ENCODE measurements around the gene LYSMD4. TPM values are rescaled to one million over a fixed set of nuclear protein-coding genes. Genes with fewer than 3 reads are reported as not detected.
"Not testable (repeated sequence)": the region's sequence is repeated elsewhere in the genome, so short reads cannot be mapped to it uniquely, and the experiment has no call there.

Gene LYSMD4
- total RNA-seq = 8.8 and 9.2 TPM in 2 replicates

DNA sequence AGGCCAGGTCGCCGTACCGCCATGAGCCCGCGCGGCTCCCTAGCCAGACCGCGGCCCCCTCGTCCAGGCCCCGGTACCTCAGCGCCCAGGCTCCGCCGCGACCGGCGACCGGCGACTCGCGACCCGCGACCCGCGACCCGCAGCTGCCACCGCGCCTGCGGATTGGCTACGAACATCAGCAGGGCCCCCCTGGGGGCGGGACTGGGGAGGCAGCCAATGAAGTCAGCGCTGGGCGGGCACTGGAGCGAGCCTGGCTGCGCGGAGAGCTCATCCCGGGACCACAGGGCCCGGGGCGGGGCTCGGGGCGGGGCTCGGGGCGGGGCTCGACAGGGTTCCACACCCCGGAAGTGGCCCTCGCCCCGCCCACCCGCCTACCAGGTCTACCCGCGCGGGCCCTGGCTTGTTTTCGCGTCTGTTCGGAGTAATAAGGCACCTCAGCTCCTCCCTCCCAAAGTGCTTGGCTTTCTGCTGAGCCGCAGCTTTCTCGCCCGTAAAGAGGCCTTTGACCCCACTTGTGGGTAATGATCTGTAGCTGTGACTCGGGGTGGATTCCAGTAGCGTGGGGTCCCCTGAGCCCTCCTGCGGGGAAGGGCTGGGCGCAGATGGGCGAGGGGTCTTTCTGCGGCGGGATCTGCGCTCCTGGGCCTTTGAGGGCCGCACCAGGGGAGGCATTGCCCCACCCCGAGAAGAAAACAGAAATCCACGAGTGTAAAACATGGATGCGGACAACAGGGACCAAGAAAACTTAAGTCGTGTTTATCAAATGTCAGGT is at the start of gene LYSMD4:
LYSMD4 (minus strand) TSS at position 170 of the 772 bp plus-strand sequence. CDS start 1,438 bp downstream, outside the sequence.
- peak; percentile 84 for DNase-seq (ENCODE audit: low read depth)

DNA sequence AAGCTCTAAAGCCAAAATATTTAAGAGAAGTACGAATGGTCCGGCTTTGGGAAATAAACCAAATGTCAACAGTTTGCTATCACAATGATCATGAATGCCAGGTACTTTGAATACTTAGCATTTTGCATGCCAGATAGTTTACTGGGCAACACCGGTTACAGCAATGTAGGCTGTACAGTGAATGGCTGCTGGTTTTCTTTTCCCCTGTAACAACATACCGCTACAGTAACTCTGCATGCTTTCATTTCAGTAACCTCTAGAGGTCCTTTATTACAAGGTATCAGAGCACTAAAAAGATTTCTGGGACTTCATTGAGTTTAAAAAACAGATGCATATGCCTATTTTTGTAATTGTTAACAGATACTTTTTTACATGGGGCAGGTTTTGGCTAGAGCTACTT is 48.8 kb upstream of the LYSMD4 start:
- not testable (repeated sequence) for DNase-seq (ENCODE audit: low read depth)

GRCh38 chr15:99777144-99777543 is 43.9 kb upstream of the LYSMD4 start:
- no peak for DNase-seq (ENCODE audit: low read depth)

GRCh38 chr15:99764522-99764921 is 31.3 kb upstream of the LYSMD4 start:
- no peak for DNase-seq (ENCODE audit: low read depth)

DNA sequence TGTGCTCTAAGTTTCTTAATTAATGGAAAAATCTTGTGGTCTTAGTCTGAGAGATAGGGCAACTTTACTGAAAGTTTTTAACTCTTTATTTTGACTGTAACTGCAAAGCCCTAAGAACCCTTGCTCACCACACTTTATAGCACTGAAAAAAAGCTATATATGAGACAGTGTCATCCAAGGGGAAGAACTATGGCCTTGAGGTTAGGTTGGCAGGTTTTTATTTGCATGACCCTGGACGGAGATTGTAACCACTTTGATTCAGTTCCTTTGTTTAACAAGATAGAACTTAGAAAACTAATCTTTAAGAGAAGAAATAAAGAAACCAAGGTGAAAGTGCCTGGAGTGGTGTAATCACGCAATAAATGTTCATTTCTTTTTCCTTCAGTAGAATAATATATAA is 30.6 kb upstream of the LYSMD4 start:
- DNase-seq (ENCODE audit: low read depth) = no peak

DNA sequence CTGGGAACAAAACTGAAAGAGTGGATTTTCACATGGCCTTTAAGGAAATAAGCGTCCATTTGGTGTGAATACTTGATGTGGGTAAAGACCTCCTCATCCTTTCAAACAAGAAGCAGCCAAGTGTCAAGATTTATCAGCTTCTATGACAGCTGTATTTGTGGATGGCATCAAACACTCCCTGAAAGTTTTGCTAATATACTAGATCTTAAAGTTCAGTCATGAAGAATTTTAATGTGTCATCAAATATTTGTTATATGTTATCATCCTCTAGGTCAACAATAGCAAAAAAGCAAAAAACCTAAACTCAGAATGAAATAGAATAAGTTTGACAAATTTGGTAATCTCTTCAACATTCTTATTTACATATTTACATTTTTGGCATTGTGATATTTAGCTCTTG is 29.1 kb upstream of the LYSMD4 start:
- DNase-seq (ENCODE audit: low read depth) = no peak

DNA sequence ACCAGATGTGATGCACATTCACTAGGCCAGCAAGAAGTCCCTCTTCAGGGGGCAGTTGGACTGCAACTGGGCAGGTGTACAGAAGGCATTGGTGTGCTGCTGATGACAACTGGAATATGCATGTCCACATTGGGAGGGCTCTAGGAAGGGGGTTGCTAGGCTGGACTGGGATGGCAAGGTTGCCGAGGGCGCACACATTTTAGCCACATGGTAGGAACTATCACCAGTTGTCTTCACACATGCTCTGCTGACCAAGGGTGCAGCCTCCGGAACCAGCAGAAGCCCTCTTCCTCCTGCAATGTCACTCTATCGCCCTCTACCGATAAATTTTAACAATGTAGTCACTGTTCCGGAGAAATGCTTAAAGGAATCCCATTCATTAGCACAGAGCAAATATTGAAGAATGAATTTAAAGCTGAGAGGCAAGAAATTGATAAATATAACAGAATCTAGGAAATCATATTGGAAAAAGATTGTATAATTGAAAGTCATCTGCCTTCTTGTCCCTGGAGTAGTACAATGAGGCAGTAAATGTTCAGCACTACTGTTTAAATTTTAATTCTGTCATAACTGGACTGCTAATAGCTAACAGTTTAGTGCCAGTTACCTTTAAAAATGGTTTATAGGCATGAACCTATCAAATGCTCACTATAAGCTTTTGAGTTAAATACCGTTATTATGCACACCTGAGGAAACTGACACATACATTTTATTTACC is 22.6 kb upstream of the LYSMD4 start:
- DNase-seq (ENCODE audit: low read depth) = peak; percentile 73

DNA sequence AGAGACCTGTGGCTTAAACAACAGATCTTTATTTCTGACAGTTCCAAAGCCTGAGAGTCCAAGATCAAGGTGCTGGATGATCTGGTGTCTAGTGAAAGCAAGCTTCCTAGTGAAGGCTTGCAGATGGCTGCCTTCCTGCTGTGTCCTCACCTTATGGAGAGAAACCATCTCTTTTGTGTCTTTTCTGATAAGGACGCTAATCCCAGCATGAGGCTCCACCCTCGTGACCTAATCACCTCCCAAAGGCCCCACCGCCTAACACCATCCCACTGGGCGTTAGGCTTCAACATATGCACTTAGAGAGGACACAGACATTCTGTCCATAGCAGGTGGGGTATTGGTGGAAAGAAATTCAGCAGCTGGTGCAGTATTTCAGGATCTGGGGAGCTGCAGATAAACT is 19.8 kb upstream of the LYSMD4 start:
- no peak for DNase-seq (ENCODE audit: low read depth)

DNA sequence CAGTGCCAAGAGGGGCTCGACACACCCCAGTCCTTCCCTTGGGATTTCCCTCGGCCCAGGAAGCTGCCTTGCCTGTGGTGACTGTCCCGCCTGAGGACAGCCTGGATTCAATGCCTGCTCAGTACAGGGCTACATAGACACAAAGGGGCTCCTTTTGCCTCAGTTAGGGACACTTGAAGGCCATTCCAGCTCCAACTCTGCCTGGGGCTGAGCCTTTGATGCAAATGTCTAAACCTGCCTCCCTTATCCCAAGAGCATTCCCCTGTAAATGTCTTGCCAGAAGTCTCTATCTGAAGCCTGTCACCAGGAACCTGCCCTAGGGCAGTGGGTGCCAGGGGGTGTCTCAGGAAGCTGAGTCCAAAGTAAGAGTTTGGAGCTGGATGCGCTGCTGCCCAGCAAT is 19.3 kb upstream of the LYSMD4 start:
- no peak for DNase-seq (ENCODE audit: low read depth)

DNA sequence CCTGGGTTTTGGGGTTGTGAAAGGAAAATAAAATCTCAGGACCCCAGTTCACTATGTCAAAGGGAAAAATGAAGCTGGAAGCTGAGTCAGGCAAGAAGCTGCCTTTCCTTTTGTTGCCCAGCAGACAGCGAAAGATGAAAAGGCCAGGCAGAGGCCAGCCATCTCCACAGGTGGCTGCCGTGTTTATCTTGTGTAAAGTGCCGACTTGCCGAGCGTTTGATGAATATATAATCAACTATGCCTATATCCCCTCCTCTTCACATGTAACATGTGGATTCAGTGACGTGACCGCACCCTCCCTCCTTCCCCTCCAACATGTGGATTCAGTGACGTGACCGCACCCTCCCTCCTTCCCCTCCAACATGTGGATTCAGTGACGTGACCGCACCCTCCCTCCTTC is 17.1 kb upstream of the LYSMD4 start:
- not testable (repeated sequence) for DNase-seq (ENCODE audit: low read depth)

DNA sequence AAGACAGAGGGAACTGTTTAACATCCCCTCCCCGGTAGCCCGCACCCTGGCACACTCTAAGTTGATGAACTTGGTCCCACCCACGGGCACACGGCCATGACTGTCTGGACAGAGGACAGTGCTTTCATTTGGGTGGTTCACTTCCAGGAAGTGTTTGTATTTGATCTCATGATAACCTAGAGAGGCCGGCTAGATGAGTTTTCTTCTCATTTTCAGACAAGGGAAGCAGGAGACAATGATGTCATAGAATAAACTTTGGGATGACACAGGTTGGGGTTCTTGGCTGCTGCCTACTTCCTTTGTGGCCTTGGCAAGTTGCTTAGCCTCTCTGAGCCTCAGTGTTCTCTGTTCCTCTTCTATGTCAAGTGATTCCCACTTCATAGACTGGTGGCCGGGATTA is 16.1 kb upstream of the LYSMD4 start:
- DNase-seq (ENCODE audit: low read depth) = no peak

DNA sequence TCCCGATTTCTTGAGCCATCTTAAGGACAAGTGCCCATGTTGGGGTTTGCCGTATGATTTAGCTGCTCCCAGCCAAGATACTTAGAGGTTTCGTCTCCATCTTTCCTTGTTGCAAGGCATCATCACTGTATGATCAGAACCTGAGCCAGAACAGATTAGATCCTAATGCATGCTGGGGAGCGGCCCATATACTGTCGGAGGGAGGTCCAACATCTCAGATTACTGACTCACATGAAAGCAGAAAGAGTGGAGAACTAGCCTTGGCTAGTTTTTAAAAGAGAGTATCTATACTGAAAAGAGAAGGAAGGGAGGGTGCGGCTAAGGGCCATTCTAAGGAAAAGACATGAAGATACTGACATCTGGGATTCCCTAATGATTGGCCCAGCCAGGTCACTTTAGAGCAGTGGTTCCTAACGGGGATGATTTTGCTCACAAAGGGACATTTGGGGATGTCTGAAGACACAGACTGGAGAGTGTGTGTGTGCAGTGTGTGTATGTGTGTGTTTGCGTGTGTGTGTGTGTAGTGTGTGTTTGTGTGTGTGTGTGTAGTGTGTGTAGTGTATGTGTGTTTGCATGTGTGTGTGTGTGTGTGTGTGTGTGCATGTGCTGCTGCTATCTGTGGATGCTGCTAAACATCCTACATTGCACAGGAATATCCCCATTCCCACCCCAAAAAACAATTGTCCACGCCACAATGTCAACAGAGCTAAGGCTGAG is 12.3 kb upstream of the LYSMD4 start:
- no peak for DNase-seq (ENCODE audit: low read depth)

GRCh38 chr15:99744142-99744541 is 10.9 kb upstream of the LYSMD4 start:
- DNase-seq (ENCODE audit: low read depth) = no peak

DNA sequence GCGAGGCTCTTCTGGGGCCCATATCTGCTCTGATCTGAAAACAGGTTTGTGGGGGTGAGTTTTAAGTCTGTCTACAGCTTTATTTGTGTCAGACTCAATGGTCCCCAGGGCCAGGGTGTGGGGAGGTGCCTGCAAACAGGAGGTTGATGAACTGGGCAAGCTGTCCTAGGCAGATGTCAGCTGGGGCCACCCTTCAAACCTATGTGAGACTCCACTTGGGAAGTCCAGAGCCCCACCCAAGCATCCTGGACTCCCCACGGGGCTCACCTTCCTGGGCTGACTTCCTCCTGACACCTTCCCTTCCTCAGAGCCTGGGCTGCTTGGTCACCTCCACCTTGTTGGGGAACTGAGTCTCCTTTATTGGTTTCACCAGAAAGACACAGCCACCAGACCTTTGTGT is 8.6 kb upstream of the LYSMD4 start:
- DNase-seq (ENCODE audit: low read depth) = no peak

GRCh38 chr15:99738021-99738847 is 5.0 kb upstream of the LYSMD4 start:
- no peak for DNase-seq (ENCODE audit: low read depth)

DNA sequence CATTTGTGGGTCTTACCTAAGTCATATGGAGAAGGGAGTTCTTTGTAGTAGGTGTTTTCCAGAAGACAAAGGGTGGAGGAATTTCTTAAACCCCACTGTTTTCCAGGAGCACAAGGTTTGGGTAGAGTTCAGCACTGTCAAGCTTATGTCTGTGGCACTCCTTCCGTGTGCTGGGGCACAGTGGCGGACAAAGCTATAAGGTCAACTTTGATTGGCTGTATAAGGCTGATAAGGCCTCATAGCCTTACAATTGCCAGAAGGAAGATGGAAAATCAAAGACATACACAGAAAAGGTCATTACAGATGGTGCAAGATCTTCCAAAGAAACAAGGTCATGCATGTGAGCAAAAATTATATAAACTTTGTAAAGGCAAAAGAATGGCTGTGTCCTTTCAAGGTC is 3.5 kb upstream of the LYSMD4 start:
- no peak for DNase-seq (ENCODE audit: low read depth)

- DNase-seq (ENCODE audit: low read depth) = no peak
Observed at GRCh38 chr15:99735868-99736267, 2.6 kb upstream of the LYSMD4 start.

- DNase-seq (ENCODE audit: low read depth) = no peak
Observed at GRCh38 chr15:99734575-99734974, 1.3 kb upstream of the LYSMD4 start.

GRCh38 chr15:99734040-99734291 is 729 bp upstream of the LYSMD4 start:
- not testable (repeated sequence) for DNase-seq (ENCODE audit: low read depth)

GRCh38 chr15:99732751-99733267 is 428 bp downstream of the LYSMD4 start:
- DNase-seq (ENCODE audit: low read depth) = no peak

DNA sequence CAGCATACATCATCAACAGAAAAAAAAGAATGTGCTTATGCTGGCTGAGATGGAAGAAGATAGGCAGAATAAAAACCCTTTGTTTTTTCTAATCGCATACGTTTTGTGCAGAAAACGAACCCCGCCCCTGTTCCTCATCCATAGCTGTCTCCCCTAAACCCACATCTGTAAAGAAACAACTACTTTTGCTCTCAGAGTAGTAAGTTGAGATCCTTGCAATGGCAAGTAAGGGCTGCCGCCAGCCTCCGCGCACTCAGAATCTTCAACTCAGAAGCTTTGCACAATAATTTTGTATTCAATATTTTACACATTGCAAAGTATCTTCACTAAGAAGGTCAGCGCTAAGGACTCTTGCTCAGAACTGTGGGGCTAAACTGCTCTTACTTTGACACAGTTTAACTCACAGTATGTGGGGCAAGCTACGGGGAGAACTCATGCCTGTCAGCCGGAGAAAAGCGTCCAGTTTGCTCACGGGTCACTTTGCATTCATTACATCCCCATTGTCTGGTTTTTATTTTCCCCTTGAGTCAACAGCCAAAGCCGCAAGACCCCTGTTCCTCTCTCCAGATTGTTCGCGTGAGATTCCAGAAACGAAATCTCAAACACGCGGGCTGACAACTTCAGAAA is 1.0 kb downstream of the LYSMD4 start:
- peak; percentile 38 for DNase-seq (ENCODE audit: low read depth)

All from renal cortical epithelial cell (primary cell).